Breast epithelium (tissue), 3 donors: ENCODE measurements around the gene TAS2R7.

Experiments
- POLR2A ChIP-seq: fragments of 450-650 bp; IDR thresholded peaks from one replicate; pipeline ENCODE4 v1.6.1; 2016; ENCODE audit warnings: antibody characterized with exemption, mild to moderate bottlenecking, moderate library complexity
- POLR2AphosphoS5 ChIP-seq, 3 donors: sonication (generic); formaldehyde crosslinking; IDR thresholded peaks; one replicate each; pipeline ENCODE4 v1.6.1; 2017; ENCODE audit warnings: antibody characterized with exemption in 3 of 3
- TF ChIP-seq, protein P1 (sequence below), 3 donors: fragments of 450-650 bp; IDR thresholded peaks; one replicate each; pipeline ENCODE4 v1.5.1; 2016 to 2017; ENCODE audit warnings: antibody characterized with exemption in 3 of 3, mild to moderate bottlenecking in 3 of 3, moderate library complexity in 3 of 3

DNA sequence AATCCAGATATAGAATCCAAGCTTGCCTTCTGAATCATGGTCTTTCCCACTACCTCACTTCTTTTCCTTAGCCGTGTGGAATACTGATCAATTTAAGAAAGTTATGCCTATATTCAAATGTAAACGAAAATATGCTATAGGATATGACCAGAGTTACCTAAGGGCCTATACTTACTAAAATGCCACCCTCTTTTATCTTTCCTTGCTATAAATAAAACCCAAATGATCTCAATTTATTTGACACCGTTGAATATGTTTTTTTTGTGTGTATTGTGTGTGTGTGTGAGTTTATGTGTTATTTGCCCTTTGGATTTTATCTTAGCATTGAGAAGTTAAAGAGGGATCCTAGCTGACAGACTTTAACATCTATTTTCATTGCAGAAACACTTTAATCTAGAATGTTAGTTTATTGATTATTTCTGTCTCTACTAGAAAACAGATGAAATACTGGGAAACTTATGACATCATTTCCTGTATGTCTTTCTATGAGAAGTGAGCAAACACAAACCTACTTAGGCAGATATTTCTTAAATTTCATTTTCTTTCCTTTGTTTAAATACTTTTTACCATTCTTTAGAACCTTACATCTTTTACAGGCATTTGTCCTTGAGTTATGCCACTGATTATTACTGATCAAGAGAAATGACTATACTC lies 9.6 kb upstream of the TAS2R7 start:
- TF ChIP-seq, protein P1, sequence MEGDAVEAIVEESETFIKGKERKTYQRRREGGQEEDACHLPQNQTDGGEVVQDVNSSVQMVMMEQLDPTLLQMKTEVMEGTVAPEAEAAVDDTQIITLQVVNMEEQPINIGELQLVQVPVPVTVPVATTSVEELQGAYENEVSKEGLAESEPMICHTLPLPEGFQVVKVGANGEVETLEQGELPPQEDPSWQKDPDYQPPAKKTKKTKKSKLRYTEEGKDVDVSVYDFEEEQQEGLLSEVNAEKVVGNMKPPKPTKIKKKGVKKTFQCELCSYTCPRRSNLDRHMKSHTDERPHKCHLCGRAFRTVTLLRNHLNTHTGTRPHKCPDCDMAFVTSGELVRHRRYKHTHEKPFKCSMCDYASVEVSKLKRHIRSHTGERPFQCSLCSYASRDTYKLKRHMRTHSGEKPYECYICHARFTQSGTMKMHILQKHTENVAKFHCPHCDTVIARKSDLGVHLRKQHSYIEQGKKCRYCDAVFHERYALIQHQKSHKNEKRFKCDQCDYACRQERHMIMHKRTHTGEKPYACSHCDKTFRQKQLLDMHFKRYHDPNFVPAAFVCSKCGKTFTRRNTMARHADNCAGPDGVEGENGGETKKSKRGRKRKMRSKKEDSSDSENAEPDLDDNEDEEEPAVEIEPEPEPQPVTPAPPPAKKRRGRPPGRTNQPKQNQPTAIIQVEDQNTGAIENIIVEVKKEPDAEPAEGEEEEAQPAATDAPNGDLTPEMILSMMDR (IDR thresholded peaks at IDR 0.05) = no peak
- no peak for TF ChIP-seq POLR2A
- TF ChIP-seq POLR2AphosphoS5 (IDR thresholded peaks at IDR 0.05) = no peak
